LNCAP (cell line): ENCODE results near the gene PLPPR3.

Source experiments
- CTCF ChIP-seq: fragments of 450-650 bp; IDR thresholded peaks from 2 replicates; pipeline ENCODE4 v1.5.1; 2017; ENCODE audit warnings: mild to moderate bottlenecking

The PLPPR3 gene

DNA sequence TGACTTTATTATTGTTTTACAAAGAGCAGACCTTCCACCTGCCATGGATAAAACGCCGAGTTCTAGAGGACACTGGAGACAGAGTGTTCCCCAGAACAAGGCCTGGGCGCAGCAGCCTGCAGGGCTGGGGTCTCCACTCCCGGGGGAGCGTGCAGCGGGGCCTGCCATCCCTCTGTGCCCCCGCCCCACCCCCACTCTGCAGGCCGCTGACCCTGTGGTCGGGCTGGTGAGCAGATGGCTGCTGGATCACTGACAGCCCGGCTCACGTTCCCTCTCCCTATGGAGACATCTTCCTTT is 33.1 kb downstream of the PLPPR3 start:
- TF ChIP-seq CTCF = no peak

DNA sequence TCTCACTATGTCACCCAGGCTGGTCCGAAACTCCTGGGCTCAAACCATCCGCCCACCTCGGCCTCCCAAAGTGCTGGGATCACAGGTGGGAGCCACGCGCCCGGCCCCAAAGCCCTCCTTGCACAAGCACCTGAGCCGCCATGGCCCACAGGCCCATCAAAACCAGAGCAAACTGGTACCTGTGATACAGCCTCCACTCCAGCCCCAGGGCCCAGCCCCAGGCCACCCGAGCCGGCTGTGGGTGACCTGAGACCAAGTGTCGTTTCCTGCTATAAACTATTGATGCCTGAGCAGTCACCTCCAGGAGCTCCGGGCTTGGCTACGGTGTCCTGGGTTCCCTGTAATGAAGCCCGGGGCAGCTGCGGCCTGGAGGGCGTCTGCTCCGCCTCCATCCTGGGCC is 34.2 kb downstream of the PLPPR3 start:
- TF ChIP-seq CTCF = no peak

- TF ChIP-seq CTCF = no peak
These were observed 37.2 kb downstream of the PLPPR3 start for GRCh38 chr19:784541-784940.

DNA sequence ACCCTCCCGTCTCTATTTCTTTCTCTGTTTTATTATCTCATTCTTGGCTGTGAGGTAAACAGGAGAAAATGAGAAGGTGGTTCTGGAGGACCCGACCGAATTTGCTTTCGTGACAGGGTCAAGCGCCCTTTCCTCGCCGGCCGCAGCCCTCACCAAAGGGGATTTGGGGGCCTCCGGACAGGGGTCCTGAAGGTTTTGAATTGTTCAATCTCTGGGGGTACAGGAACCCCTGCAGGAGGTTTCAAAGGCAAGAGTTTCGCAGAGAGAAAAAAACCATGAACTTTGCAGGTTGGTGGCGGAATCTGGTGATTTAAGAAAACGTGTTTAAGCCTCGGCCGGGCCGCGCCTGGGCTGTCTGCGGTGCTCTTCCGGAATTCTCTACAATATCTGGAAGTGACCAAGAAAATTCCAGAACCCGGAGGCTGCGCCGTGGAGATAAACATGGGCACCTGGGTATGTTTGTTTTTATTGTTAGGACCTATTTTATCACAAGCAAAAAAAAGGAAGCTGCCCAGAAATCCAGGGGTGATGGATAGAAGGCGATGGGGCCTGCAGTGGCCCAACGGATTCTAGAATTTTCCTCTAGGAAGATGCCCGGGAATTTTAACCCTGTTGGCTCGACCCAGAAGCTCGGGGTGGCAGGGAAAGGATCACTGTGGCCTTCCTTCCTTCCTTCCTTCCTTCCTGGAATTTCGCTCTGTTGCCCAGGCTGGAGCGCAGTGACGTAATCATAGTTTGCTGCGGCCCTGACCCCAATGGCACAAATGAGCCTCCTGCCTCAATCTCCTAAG is 38.7 kb downstream of the PLPPR3 start:
- TF ChIP-seq CTCF = no peak

DNA sequence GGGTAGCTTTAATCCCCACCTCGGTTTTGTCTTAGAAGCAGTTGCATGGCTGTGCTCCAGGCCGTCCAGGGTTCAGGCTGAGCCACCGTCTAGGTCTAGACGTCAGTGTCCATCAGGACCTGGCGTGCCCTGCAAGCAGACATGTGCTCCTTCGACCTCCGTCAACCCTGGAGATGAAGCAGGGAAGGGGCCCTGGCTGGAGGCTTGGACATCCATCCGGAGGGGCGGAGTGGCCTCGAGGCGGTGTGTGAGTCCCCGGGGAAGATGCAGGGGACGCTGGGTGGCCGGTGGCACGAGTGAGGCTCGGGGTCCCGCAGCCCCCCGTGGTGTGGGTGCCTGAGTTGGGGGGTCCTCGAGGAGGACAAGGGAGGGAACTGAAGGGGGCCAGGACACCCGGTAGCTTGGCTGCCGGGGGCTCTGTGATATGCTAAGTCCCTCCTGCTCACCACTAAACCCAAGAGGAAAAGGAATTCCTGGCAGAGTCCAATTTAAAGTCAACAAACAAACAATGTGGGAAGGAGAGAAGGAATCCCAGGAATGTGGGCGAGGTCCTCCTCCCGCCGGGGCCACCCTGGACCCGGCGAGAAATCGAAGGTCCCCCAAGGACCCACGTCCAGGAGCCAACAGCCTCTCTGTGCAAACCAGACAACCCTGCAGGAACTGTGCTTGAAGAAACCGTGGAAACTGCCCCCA is 39.4 kb downstream of the PLPPR3 start:
- no peak for TF ChIP-seq CTCF

DNA sequence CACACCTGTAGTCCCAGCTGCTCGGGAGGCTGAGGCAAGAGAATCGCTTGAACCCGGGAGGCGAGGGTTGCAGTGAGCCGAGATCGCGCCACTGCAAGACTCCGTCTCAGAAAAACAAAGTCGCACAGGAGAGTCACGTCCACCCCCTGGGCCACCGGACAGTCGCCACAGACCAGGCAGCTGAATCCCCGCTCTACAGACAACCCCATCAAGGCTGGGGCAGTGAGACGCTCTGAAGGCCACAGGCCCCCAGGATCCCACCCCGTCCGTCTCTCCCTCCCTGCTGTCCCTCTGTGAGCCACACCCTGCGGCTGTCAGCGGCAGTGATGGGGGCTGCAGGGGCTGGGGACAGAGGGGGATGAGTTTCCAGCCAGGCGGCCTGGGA is 40.0 kb downstream of the PLPPR3 start:
- TF ChIP-seq CTCF = no peak

DNA sequence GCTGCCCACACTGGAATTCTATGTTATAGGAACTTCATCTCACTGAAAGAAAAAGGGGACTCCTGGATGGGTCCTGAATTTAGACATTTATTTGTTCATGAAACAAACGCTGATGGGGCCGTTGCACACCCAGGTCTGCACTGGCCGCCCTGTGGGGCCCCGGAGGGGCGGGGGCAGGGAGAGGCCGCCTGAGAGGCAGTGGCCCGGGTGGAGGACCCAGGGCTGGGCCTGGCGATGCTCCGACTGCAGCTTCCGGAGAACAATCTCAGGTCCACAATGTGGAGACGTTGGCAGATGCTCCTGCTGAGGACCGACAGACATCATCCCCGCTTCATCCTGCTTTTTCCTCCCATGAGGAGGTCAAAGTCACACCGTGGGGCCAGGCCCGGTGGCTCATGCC is 40.8 kb downstream of the PLPPR3 start:
- no peak for TF ChIP-seq CTCF
